Activated naive CD4-positive, alpha-beta T cell (primary cell): ENCODE results near the gene COL4A5.
"Not testable (repeated sequence)": the region's sequence is repeated elsewhere in the genome, so short reads cannot be mapped to it uniquely, and the experiment has no call there.

Source experiments
- DNase-seq, 4 experiments: peaks; one replicate each; lab custom pipeline; 2025; lab: John Stamatoyannopoulos, UW

The COL4A5 gene

DNA sequence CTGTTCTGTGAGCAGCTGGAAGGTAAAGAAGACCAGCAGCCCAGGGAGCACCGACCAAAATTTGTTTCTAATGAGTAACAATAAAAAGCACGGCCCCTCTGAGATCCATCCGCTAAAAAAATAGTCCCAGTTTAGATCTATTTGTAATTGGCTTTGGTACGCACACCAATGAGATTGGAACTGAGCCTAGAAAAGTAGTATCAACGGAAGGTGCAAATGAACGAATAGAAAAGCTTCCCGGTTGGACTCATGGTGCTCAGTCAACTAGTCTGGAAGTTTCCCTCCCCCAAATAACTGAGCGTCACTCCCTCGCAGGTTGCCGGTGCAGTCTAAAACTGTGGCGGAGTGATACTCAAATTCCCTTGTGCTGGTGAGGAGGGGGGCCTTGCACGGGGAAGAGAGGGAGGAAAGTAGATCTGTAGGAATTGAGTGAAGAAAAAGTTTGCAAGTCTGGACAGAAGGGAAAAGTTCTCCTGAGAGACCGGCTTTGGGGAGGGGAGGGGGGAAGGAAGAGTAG lies at the start of gene COL4A5:
COL4A5 (plus strand) TSS at position 413 of the 517 bp plus-strand sequence. CDS start 288 bp downstream, outside the sequence.
- no peak for DNase-seq

DNA sequence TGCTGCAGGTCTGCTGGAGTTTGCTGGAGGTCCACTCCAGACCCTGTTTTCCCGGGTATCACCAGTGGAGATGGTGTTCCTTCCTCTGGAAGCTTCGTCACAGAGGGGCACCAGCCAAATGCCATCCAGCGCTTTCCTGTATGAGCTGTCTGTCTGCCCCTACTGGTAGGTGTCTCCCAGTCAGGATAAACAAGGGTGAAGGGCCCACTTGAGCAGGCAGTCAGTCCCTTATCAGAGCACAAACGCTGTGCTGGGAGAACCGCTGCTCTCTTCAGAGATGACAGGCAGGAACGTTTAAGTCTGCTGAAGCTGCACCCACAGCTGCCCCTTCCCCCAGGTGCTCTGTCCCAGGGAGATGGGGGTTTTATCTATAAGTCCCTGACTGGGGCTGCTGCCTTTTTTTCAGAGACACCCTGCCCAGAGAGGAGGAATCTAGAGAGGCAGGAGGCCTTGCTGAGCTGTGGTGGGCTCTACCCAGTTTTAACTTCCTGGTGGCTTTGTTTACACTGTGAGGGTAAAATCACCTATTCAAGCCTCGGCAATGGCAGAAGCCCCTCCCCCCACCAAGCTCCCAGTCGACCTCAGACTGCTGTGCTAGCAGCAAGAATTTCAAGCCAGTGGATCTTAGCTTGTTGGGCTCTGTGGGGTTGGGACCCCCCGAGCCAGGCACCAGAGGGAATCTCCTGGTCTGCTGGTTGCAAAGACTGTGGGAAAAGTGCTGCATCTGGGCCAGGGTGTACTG lies 48.5 kb upstream of the COL4A5 start:
- not testable (repeated sequence) for DNase-seq

DNA sequence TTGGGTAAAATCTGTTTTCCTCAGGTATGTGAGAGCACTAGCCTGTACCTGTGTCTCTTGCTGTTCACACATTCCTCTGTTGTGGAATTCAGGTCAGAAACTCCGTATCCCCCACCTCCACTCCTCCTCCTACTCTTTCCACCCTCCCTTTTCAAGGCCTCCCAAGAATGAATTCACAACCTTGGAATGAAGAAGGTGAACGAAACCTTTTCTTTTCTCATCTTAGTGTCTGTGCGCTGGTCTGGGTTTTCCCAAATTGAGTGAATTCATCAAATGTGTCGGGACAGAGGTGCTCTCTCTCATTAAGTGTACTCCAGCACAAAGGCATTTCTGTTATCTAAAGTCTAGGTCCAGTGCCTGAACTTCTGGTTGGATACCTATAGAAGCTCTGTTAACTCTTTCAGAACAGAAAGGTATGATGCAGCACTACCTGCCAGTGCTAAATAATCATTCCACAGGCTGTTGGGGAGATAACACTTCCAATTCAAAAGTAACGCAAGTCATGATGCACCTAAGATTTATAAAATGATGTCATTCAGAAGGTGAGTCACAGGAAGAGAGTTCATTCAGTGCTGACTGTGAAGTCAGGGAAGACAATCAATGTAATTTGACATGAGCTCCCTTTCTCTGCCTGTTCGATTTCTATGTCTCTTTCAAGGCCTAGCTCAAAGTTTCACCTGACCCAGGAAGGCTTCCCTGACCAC lies 43.3 kb upstream of the COL4A5 start:
- no peak for DNase-seq

DNA sequence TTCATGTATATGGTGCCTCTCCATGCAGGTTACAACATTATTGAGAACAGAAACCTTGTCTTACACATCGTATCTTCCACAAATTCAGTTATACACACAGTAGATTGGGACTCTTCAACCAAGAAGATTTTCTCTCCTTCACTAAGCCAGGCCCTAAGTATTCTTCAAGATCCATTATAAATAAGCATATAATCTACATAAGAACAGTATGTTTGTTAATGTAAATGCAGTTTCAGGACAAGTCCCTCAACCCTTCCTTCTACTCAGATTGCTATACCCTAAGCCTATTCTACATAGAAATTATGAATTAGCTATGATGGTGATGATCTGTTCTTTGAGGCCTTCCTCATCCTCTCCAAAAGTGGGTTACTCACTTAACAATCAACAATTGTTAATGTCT lies 42.7 kb upstream of the COL4A5 start:
- DNase-seq: no peak

DNA sequence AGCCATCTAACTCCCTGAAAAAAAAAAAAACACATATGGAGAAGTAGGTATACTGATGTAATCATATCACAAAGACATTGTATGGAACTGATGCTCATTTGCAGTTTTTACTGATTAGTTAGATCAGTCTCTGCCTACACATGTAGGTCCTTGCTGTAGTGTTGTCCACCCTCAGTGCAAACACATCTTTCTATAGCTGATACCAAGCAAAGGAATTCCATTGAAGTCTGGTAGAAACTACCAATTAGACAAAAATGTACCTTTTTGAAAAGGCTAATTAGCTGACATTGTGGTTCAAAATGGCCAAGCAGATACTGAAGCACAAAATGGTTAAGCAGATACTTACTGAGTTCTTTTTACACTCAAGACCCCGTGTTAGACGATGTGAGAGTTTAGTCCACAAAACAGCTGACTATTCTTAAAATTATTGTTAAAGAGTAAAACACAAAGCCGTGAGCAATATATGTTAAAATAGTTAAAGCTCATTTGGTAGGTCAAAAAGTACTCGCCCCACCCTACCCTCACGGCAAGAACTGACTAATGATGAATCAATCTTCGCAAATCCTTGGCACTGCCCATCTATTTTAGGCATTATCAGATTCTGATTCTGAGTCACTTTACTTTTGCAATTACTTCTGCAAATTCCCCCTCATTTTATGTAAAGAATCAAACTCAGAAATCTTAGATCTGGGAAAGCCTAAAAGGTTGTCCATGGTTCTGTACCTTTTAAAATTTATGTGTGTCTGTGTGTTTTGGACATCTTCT lies 41.8 kb upstream of the COL4A5 start:
- no peak for DNase-seq

DNA sequence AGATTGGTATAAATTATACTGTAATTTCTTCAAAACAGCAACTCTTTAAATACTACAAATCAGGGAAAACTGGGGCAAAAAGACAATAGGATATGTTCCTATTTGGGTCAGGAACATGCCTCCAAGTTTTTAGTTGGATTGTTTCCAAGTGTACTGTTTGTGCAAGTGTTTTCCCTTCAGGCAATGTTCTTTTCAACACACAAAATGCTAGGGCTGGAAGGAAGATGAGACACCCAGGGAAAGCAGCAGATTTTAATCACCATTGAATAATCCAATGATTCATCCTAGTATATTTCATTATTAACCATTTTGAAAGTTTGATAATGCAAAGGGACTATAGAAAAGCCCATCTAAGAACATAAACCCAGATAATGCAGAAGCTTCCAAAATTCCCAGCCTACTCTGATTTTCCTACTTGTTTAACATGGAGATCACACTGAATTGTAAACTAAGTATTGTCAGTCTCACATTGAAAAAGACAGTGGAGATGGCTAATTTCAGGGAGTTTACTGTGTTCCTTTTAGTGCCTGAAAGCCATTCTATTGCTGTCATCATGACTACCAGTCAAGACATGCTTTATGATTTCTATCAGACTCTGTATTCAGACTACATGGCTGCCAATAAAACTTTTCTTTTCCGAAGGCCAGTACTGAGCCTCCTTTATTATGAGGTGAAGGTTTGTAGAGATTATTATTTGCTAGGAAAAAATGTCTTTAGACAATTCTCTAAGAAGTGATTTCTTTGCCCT lies 40.0 kb upstream of the COL4A5 start:
- no peak for DNase-seq

DNA sequence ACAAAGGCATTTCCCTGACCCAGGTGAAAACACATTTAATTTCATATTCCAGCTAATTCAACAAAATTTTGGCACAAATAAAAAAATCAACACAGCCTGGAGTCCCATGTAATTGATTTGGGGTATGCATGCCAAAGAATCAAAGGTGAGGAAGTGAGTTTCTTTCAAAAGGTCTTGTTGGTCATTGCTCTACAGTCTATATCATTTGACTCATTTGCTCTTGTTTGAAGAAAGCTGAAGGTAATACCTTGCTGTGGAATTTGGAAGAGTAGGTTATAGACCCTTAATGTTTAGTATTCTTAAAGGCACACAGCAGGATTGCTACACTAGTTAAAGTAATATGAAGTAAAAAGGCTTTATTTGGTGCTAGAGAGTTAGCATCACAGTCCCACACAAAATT lies 26.9 kb upstream of the COL4A5 start:
- DNase-seq: no peak

DNA sequence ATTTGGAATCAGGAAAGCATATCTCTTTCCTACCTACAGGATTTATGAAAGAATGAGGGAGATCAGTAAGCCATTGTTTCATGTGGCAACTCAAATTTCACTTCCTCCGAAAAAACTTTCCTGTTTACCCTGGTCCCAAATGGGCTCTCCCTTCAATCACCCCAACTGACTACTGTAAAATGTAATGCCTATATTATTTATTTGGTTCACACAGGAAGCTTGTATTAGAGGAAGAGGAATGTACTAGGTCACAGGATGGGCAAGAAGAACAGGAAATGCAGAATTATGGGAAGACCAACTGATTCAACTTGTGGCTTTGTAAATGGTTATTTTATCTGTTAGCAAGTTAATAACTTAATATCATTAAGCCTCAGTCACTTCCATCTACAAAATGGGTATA lies 24.5 kb upstream of the COL4A5 start:
- DNase-seq: no peak

DNA sequence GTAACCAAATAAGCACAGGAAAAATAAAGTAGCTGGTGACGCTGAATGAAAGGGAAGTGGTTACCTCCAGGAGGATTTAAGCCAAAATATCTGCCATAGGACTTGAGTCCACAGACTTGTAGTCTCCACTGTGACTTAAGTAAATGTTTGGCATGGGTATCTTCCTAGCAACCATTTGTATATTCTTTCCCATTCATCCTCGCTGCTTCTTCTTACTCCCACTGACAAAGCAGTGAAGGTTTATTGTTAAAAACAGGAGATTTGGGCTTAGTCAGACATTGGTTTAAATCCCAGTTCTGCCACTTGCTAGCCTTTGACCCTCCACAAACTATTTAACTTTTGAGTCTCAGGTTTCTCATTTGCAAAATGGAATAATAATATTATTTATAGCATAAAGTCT lies 23.7 kb upstream of the COL4A5 start:
- DNase-seq: no peak

DNA sequence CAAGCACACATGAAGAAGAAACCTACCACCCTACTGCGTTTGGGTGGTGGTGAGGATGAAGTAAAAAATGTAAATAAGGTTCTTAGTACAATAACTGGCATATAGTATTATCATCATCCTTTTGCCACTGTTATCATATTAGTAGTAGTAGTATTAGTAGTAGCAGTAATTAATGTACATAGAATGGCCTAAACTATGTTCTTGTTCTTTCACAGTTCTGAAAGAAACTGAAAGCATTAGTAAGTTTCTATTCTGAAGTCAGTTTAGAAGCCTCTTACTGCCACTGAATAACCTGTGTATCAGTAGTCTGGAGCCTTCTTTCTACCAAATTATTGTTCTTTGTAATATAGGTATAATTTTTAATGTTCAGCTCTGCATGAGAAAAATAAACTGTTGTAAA lies 22.4 kb upstream of the COL4A5 start:
- DNase-seq: no peak

DNA sequence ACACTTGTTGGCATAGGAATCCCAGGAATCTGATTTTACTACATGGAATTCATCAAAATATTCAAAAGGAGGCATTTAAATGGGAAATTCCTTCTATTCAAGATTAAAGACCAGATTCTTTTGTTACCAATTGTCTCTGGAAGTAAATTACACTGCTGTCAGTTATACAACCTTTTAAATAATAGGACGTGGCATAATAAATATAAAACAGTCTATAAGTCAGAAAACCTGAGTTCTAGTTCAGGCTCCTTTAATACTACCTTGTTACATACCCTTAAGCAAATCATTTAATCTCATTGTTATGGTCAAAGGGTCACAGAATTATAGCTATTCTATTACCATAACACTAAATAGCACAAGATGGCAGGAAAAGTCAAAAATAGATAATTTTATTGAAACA lies 20.2 kb upstream of the COL4A5 start:
- no peak for DNase-seq

DNA sequence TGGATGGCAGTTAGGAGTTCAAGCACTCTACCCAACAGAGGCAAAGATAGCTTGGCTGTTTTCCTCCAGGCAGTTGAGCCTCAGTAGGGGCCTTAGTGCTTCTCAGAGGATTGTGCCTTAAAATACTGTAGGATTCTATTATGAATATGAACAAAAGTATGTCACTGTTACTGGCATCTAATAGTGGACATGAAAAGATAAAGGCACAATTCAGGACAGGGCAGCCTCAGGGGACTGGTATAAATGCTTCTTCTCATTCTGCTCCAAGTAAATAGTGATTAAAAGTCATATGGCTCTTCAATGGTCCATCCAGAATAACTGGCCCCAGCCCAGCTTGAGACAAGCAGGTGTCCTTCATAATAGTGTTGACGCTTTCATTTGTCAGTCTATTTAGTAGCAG lies 19.2 kb upstream of the COL4A5 start:
- no peak for DNase-seq

DNA sequence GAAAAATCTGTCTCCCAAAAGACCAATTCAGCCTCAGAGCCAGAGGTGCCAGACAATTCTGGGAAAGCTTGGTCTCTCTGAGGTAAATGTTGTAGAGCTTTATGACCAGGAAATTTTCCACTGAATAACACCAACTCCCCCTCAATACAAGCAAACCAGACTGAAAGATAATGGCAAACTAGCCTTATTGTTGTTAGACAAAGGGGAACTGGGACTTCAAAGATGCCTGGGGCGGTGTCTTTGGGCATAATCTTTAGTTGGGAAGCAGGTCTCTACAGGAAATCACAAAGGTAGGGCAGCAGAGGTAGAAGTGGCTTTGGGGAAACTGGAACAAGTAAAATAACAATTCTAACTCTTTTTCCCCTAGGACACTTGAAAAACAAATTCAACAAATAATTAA lies 13.4 kb upstream of the COL4A5 start:
- DNase-seq: no peak

DNA sequence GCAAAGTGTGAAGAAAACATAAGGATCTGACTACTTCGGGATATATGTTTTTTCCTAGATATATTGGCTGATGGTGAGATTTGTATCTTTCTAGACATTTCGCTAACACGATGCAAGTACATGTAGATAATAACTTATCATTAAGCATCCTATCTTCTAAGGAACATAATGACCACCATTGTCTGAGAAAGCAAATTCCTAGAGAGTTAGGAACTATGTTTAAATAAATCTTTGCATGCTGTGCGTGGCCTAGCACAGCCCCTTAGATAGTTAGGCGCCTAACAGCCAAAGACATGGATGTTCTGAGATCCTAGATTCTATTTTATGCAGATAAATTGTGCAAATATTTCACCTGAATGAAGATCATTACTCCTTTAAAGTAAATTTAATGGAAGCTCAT lies 4.4 kb upstream of the COL4A5 start:
- DNase-seq: no peak

DNA sequence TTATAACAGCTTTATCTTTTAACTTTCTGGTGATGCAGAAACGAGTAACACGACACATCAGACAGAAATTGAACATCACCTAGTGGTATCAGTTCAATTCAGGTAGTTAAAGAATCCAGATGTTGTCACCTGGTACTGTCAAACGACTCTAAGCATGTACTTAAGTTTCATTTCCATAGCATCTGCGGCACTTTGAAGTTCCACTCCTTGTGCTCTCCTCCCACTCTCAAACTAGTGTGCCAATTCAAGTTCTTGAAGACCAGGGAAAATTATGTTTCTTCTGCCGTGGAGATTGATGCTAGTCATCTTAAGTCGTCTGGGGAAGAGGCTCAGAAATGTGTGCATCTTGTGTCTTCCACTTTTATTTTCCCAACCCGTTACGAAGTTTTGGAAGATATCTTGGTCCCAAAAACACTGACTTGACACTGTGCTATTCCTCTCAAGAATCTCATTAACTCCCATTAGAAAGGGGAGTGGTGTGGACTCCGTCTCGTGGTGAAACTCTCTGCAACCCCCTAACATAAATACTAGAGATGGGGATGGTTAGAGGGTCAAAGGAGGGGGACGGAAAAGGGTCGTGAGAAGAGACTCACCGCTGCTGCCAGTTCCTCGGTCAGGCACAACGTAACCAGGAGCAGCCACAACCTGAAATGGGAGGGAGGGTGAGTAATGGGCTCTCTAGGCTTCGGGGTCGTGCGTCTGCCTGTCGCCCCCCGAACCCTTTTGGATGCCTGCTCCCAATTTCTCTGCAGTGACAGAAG lies 2.1 kb upstream of the COL4A5 start:
- no peak for DNase-seq

DNA sequence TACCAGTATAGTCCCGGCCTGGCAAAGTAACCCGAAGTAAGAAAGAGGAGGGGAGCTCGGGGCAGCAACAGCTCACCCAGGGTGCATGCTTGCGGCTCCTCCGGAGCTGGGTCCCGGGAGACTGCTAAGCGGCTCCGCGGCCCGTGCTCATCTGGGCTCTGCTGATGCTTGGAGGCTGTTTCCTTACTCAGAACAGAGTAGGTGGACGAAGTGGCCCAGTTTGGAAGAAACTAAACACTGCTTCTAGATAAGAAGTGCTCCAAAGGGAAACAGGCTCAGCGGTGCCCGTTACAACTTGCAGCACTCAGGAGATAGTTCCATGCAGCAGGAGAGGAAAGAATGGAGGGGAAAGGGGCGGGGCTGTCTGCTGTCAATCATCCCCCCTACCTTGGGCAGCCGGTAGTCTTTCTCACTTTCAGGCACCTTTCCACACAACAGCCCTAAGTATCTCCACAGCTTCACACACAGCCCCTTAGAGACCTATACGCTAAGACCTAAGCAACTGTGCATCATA lies 1.5 kb upstream of the COL4A5 start, which contains the start of gene COL4A6:
COL4A6 (minus strand) TSS at position 313 of the 514 bp plus-strand sequence; CDS start at position 87, 226 bp downstream.
- no peak for DNase-seq

DNA sequence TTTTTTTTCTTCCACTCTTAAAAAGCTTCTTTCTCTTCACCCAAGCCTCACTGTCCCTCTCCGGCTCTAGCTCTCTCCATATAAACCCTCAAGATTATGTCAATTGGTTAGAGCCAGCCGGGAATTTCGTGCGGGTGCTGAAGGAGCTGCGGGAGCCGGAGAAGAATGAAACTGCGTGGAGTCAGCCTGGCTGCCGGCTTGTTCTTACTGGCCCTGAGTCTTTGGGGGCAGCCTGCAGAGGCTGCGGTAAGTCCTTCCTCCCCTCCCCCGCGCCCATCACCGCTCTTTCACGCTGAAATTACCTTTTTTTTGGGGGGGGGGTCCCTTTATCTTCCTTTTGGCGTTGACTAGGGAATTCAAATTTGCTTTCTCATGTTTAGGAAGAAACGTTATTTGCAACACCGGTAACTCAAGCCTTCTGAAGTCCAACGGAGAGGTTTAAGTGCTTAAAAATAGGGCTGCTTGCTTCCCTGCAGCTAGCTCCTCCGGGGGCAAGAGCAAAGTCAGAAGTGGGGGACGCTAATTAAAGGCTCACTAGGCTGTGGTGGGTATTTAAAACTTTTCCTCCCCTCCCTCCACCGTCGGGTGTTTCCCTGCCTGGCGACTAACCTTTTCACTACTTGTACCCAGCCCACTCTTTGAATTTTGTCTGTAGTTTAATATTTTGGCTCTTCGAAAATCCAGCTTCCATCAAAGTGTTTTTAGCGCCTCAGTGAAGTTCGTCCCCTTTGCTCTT lies 491 bp downstream of the COL4A5 start:
- DNase-seq: no peak

DNA sequence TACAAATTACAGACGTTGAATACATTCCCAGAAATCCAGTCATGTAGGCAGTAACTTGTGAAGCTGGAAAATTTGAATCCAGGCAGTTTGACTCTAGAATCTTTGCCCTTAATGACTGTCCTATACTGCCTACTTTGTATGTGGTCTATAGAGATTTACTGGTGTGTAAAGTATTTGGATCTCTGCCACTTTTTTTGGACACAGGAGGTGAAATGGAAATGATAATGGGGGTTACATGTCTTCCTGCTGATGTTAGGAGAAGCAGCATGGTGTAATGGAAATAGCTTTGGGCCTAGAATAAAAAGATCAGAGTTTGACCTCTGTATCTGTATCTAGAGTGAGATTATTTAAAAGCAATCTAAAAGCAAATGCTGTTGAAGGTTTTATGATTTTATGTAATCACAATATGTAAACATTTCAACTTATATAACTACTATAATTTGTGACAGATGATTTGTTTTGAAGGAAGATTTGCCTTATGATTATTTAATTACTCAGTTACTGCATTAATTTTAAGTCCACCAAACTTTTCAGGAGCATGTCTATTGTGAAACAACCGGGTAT lies 3.3 kb downstream of the COL4A5 start:
- no peak for DNase-seq

DNA sequence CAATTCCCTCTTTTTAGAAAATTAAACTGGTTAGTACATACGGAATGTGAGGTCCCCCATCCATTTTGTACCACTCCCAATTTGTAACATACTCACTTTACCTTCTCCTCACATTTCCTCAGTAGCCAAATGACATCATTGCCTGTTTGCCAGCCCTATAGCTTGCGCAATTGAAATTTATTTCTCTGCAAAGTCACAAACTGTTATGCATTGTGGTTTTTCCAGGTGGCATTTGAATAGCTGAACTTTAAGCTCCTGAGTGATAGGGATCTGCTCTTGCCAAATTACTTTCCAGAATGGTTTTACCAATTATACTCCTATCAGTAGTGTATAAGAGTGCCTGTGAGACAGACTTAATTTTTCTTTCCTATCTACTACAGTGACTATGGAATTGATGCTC lies 7.7 kb downstream of the COL4A5 start:
- no peak for DNase-seq

DNA sequence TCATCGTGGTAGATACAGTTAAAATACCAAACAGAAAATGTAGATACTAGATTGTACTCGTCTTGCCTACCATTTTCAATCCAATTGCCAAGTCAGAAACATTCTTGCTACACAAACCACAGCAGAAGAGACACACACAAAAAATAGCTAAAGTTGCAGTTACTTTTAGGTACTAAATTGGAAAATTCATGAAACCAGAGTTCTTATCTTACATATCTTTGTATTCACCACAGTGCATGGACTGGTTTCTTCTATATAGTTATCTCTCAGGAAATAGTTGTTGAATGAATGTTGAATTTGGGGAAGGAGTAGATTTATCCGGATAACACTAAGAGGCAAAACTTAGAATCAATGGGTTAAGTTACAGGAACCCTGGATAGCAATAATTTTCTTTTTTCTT lies 14.2 kb downstream of the COL4A5 start:
- DNase-seq: no peak
